HepG2 (cell line): ENCODE results near the gene TPI1. TPM values are rescaled to one million over a fixed set of nuclear protein-coding genes. Genes with fewer than 3 reads are reported as not detected.

Experiments used
- MATR3 ChIP-seq: sonication (generic); formaldehyde crosslinking; IDR thresholded peaks from 2 replicates; pipeline ENCODE4 v1.4.0; 2020; ENCODE audit warnings: missing genetic modification reagents
- MEF2D ChIP-seq: sonication (generic); formaldehyde crosslinking; IDR thresholded peaks from 2 replicates; pipeline ENCODE4 v1.5.1; 2020; ENCODE audit warnings: mild to moderate bottlenecking, missing genetic modification reagents
- SAP130 ChIP-seq: IDR thresholded peaks from 2 replicates; pipeline ENCODE4 v1.6.1; 2016; ENCODE audit warnings: low read depth
- polyA plus RNA-seq, 8 experiments: library from polyadenylated mRNA; depleted of rRNA in 3 of 8; stranded (reverse) in 7 of 8; unstranded in 1 of 8; fragments of >200 nt; fragmentation: Illumina TruSeq in 4 of 8; extraction: Trizol in 4 of 8; gene quantifications; 2 replicates each; pipeline versions ENCODE4 v1.2.1 to v1.2.3, GENCODE V29; 2011 to 2016; ENCODE audit warnings: low read depth in 4 of 8, missing spikeins in 1 of 8, mixed read lengths in 1 of 8; ENCODE audit not compliant: insufficient read depth in 1 of 8
- total RNA-seq, 5 experiments: library from RNA; depleted of rRNA; stranded (reverse); fragments of >200 nt; fragmentation: Illumina TruSeq; extraction: Trizol; gene quantifications; 2 replicates each; pipeline ENCODE4 v1.2.3, GENCODE V29; 2016; ENCODE audit warnings: low read depth in 1 of 5
- TF ChIP-seq, protein P1 (sequence below): sonication (generic); formaldehyde crosslinking; IDR thresholded peaks from 2 replicates; pipeline ENCODE4 v1.4.0; 2020; ENCODE audit warnings: missing genetic modification reagents, borderline replicate concordance
- TF ChIP-seq, protein P2 (sequence below): sonication (generic); formaldehyde crosslinking; IDR thresholded peaks from 2 replicates; pipeline ENCODE4 v1.4.0; 2020; ENCODE audit warnings: mild to moderate bottlenecking, missing genetic modification reagents

Gene TPI1
- total and polyA plus RNA-seq, 2 of the 13 experiments (the other 11 are each of a cell fraction or from before 2014, with no cell fraction given) = 945 to 2,535 TPM

DNA sequence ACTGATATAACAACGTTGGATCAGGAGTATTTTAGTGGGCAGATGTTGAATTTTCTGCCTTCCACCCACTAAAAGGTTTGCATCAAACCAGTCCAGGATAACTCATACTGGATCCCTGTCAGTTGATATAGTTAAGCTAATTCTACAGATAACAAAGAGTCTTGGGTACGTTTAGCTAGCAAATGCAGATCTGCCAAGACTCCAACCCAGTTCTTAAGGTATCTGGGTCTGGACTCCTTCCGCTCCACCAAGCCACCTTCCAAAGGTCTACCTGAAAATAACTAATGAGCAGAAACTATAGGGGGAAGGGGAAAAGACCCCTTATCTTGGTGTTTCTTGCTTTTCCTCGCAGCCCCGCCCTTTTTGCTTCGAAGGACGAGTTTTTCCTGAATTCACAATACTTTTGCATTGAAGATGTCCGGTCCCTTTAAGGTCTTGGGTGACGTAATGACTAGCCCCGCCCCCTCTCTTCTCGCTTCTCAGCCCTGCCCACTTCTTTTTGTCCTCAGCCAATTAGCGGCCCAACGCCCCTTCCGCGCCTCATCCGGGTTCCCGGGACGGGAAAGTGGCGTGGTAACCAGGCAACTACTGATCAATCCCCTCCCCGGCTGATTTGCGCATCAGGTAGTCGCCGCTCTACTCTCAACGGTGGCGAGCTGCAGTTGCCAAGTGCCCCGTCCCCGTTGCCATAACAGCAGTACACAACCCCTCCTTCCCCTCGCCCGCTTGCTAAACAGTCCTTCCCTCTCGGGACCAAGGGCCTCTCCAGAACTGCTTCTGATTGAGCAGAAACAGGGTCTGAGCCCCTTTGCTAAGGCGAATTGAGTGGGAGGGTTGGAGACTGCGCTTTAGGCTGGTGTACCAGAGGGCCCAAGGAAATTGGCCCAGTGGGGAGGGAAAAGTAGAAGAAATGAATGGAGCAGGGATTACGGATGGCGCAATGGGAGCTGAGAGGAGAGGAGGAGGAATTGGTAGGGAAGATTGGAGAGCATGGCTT lies 37.2 kb downstream of the TPI1 start, which contains the start of gene LRRC23 (continued):
- TF ChIP-seq, protein P1, sequence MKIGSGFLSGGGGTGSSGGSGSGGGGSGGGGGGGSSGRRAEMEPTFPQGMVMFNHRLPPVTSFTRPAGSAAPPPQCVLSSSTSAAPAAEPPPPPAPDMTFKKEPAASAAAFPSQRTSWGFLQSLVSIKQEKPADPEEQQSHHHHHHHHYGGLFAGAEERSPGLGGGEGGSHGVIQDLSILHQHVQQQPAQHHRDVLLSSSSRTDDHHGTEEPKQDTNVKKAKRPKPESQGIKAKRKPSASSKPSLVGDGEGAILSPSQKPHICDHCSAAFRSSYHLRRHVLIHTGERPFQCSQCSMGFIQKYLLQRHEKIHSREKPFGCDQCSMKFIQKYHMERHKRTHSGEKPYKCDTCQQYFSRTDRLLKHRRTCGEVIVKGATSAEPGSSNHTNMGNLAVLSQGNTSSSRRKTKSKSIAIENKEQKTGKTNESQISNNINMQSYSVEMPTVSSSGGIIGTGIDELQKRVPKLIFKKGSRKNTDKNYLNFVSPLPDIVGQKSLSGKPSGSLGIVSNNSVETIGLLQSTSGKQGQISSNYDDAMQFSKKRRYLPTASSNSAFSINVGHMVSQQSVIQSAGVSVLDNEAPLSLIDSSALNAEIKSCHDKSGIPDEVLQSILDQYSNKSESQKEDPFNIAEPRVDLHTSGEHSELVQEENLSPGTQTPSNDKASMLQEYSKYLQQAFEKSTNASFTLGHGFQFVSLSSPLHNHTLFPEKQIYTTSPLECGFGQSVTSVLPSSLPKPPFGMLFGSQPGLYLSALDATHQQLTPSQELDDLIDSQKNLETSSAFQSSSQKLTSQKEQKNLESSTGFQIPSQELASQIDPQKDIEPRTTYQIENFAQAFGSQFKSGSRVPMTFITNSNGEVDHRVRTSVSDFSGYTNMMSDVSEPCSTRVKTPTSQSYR (CRISPR knock-in tag) = no peak
- TF ChIP-seq MEF2D (CRISPR knock-in tag) (0 out of 2 replicates have a peak, but pooled peaks have one; percentile 24), MATR3 (CRISPR knock-in tag) (no peak), SAP130 (CRISPR knock-in tag) (peak; percentile 95)
- TF ChIP-seq, protein P2, sequence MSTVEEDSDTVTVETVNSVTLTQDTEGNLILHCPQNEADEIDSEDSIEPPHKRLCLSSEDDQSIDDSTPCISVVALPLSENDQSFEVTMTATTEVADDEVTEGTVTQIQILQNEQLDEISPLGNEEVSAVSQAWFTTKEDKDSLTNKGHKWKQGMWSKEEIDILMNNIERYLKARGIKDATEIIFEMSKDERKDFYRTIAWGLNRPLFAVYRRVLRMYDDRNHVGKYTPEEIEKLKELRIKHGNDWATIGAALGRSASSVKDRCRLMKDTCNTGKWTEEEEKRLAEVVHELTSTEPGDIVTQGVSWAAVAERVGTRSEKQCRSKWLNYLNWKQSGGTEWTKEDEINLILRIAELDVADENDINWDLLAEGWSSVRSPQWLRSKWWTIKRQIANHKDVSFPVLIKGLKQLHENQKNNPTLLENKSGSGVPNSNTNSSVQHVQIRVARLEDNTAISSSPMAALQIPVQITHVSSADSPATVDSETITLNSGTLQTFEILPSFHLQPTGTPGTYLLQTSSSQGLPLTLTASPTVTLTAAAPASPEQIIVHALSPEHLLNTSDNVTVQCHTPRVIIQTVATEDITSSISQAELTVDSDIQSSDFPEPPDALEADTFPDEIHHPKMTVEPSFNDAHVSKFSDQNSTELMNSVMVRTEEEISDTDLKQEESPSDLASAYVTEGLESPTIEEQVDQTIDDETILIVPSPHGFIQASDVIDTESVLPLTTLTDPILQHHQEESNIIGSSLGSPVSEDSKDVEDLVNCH = peak; percentile 95; the same call in 1 of the 2 replicates
